NCI-H82 treated with DMSO at 0.1 percent for 48 hours (cell line): Measurements from ENCODE around the gene NCLN.
"Not testable (repeated sequence)": the region's sequence is repeated elsewhere in the genome, so short reads cannot be mapped to it uniquely, and the experiment has no call there.

Source experiments
- DNase-seq: peaks from one replicate; lab custom pipeline; 2025; ENCODE audit not compliant: unreplicated experiment; lab: John Stamatoyannopoulos, UW

NCLN gene

GRCh38 chr19:3179739-3180293 lies 5.9 kb upstream of the NCLN start:
- no peak for DNase-seq

- no peak for DNase-seq
Measured at GRCh38 chr19:3183721-3184641, 1.7 kb upstream of the NCLN start.

GRCh38 chr19:3184847-3185460 lies 776 bp upstream of the NCLN start:
- no peak for DNase-seq

- DNase-seq: no peak
Measured at GRCh38 chr19:3186160-3186688, 494 bp downstream of the NCLN start.

GRCh38 chr19:3186891-3187661 lies 1.3 kb downstream of the NCLN start:
- DNase-seq: no peak

- no peak for DNase-seq
Measured at GRCh38 chr19:3187662-3188511, 2.2 kb downstream of the NCLN start.

GRCh38 chr19:3188627-3189596 lies 3.2 kb downstream of the NCLN start:
- no peak for DNase-seq

GRCh38 chr19:3189702-3190469 lies 4.2 kb downstream of the NCLN start:
- no peak for DNase-seq

GRCh38 chr19:3190470-3190770 lies 4.7 kb downstream of the NCLN start:
- no peak for DNase-seq

- DNase-seq: no peak
Measured at GRCh38 chr19:3190921-3191805, 5.4 kb downstream of the NCLN start.

- DNase-seq: not testable (repeated sequence)
Measured at GRCh38 chr19:3191806-3192104, 6.0 kb downstream of the NCLN start.

- DNase-seq: no peak
Measured at GRCh38 chr19:3192228-3192635, 6.5 kb downstream of the NCLN start.

- DNase-seq: no peak
Measured at GRCh38 chr19:3192684-3193083, 7.0 kb downstream of the NCLN start.

GRCh38 chr19:3193256-3194105 lies 7.8 kb downstream of the NCLN start:
- DNase-seq: no peak

- DNase-seq: no peak
Measured at GRCh38 chr19:3194106-3195087, 8.7 kb downstream of the NCLN start.
